ENCODE results near the gene TRIM59. TPM values are rescaled to one million over a fixed set of nuclear protein-coding genes. Genes with fewer than 3 reads are reported as not detected.

Gene TRIM59
- total and polyA plus RNA-seq, 12 donors, result 0.32 to 10.1 (median 1.0) TPM

GRCh38 chr3:160472344-160472743, 22.8 kb upstream of the TRIM59 start:
- Histone ChIP-seq H3K27ac (no peak overlapping the region), H3K4me3 (no peak overlapping the region), H3K9me3 (replicated peaks in 1 of 3) (no peaks in the 10 kb centered on the region), H3K4me1 (replicated peaks in 1 of 2) (no peaks in the 10 kb centered on the region), H3K27me3 (no peaks in the 10 kb centered on the region), H3K36me3 (replicated peaks in 1 of 2) (no peaks in the 10 kb centered on the region)
- DNase-seq, result no peak
- no peak for TF ChIP-seq CTCF (IDR thresholded peaks at IDR 0.05)
- no peak for TF ChIP-seq POLR2A (IDR thresholded peaks at IDR 0.05)
- 53 to 71% (median 65%) methylated on average over 2 of the region's 2 CpGs for WGBS, 4 donors
- intact Hi-C loops (cut with DNase I), result no loop called here

- no peaks in the 10 kb centered on the region for H3K36me3 ChIP-seq (replicated peaks in 1 of 2)
- H3K27me3 ChIP-seq, result no peaks in the 10 kb centered on the region
- H3K4me3 ChIP-seq, result no peak overlapping the region
- no peaks in the 10 kb centered on the region for H3K4me1 ChIP-seq (replicated peaks in 1 of 2)
- intact Hi-C loops (cut with DNase I), result no loop called here
- no peak for DNase-seq
- WGBS, 4 donors, result 64 to 78% (median 69%) methylated on average over 2 of the region's 2 CpGs
- no peak overlapping the region for H3K27ac ChIP-seq
- no peak for TF ChIP-seq POLR2A (IDR thresholded peaks at IDR 0.05)
- TF ChIP-seq CTCF (IDR thresholded peaks at IDR 0.05), result no peak
- H3K9me3 ChIP-seq (replicated peaks in 1 of 3), result no peaks in the 10 kb centered on the region
Observed at GRCh38 chr3:160471892-160472291, 22.3 kb upstream of the TRIM59 start.

- Histone ChIP-seq H3K4me1 (replicated peaks in 1 of 2) (no peaks in the 10 kb centered on the region), H3K9me3 (replicated peaks in 1 of 3) (no peaks in the 10 kb centered on the region), H3K27ac (no peak overlapping the region), H3K4me3 (no peak overlapping the region), H3K27me3 (no peaks in the 10 kb centered on the region), H3K36me3 (replicated peaks in 1 of 2) (no peaks in the 10 kb centered on the region)
- DNase-seq, result no peak
- intact Hi-C loops (cut with DNase I), result no loop called here
- TF ChIP-seq CTCF (IDR thresholded peaks at IDR 0.05), result no peak
- TF ChIP-seq POLR2A (IDR thresholded peaks at IDR 0.05), result no peak
- WGBS, 4 donors, result 83 to 91% (median 89%) methylated on average over 4 to 5 of the region's 5 CpGs
Observed at GRCh38 chr3:160470181-160470580, 20.6 kb upstream of the TRIM59 start.

- DNase-seq, result no peak
- TF ChIP-seq POLR2A (IDR thresholded peaks at IDR 0.05) (no peak), CTCF (IDR thresholded peaks at IDR 0.05) (no peak)
- WGBS, 4 donors, result 75 to 96% (median 80%) methylated on average over 1 of the region's 1 CpG
- Histone ChIP-seq H3K27ac (no peak overlapping the region), H3K36me3 (replicated peaks in 1 of 2) (no peaks in the 10 kb centered on the region), H3K4me3 (no peak overlapping the region), H3K27me3 (peaks cover 4% of the 10 kb centered on the region), H3K4me1 (replicated peaks in 1 of 2) (no peaks in the 10 kb centered on the region), H3K9me3 (replicated peaks in 1 of 3) (no peaks in the 10 kb centered on the region)
- intact Hi-C loops (cut with DNase I), result no loop called here
Observed at GRCh38 chr3:160464971-160465370, 15.4 kb upstream of the TRIM59 start.

Data from adrenal gland (tissue), 12 donors.